ENCODE data around the gene RNF14. TPM values are rescaled to one million over a fixed set of nuclear protein-coding genes. Genes with fewer than 3 reads are reported as not detected.
A peak's percentile ranks its signal among the peaks of the same experiment; 100 is the strongest.

Gene RNF14
- total RNA-seq, 1 experiment from 2014 or later = 20.5 TPM

- no peaks in the 10 kb centered on the region for H3K27me3 Mint-ChIP-seq (ENCODE audit: low read depth)
- no peak for TF ChIP-seq AFF4 (CRISPR knock-in tag; IDR thresholded peaks at IDR 0.05; ENCODE audit: borderline replicate concordance)
- no peak for TF ChIP-seq MXD4 (CRISPR knock-in tag; IDR thresholded peaks at IDR 0.05; ENCODE audit: borderline replicate concordance)
- TF ChIP-seq ATF3 (CRISPR knock-in tag; conservative IDR thresholded peaks at IDR 0.05) = no peak
- no peak for TF ChIP-seq ZNF425 (CRISPR knock-in tag; conservative IDR thresholded peaks at IDR 0.05)
- no peak for TF ChIP-seq ZBTB21 (CRISPR knock-in tag; IDR thresholded peaks at IDR 0.05; ENCODE audit: borderline replicate concordance)
- TF ChIP-seq NR3C1 (CRISPR knock-in tag; conservative IDR thresholded peaks at IDR 0.05; ENCODE audit: low read depth) = no peak
- no peak for TF ChIP-seq ZNF423 (CRISPR knock-in tag; IDR thresholded peaks at IDR 0.05)
- no peak for TF ChIP-seq ZNF138 (CRISPR knock-in tag; conservative IDR thresholded peaks at IDR 0.05)
- TF ChIP-seq FOXP1 (CRISPR knock-in tag; IDR thresholded peaks at IDR 0.05; ENCODE audit: borderline replicate concordance) = no peak
- no peak for TF ChIP-seq CTCF (IDR thresholded peaks at IDR 0.05)
- TF ChIP-seq ZNF219 (CRISPR knock-in tag; IDR thresholded peaks at IDR 0.05; ENCODE audit: borderline replicate concordance) = no peak
- DNase-seq (ENCODE audit: low spot score) = peak; percentile 31
- H3K4me3 Mint-ChIP-seq = no peak within 1 kb of the TSS
- ChIA-PET CTCF (interaction anchor here (0.5 to 7.4 kb wide), 17 partner anchors 11 to 699 kb away, joined by 3 to 136 read pairs (median 5); partner anchors contain the start of genes DELE1, FCHSD1, PCDH1 and RNF14), POLR2A (interaction anchor here (0.8 to 1.1 kb wide), 2 partner anchors 34 to 80 kb away, joined by 3 read pairs; partner anchors contain the start of genes DELE1 and PCDH1)
- peak; percentile 11 for ATAC-seq
- H3K9me3 Mint-ChIP-seq = no peaks in the 10 kb centered on the region
- H3K27ac Mint-ChIP-seq = no peak within 1 kb of the TSS
- H3K36me3 Mint-ChIP-seq = no peaks in the 10 kb centered on the region
- peaks cover 38% of the 10 kb centered on the region for H3K4me1 Mint-ChIP-seq
Measured at GRCh38 chr5:141958113-141958512, 10.8 kb upstream of the RNF14 start, which contains the start of gene PCDH12. PCDH12 (minus strand) TSS chr5:141958202; CDS start chr5:141957851, 351 bp downstream.

GRCh38 chr5:141958546-141959172, 10.2 kb upstream of the RNF14 start:
- CTCF ChIA-PET = interaction anchor here (1.0 to 7.4 kb wide), 15 partner anchors 12 to 308 kb away, joined by 3 to 136 read pairs (median 6); partner anchors contain the start of genes DELE1, FCHSD1, PCDH1 and RNF14
- TF ChIP-seq IRF2 (CRISPR knock-in tag; IDR thresholded peaks at IDR 0.05; ENCODE audit: borderline replicate concordance, low read depth) = no peak
- TF ChIP-seq TEAD1 (CRISPR knock-in tag; IDR thresholded peaks at IDR 0.05) = no peak
- TF ChIP-seq E2F4 (CRISPR knock-in tag; IDR thresholded peaks at IDR 0.05; ENCODE audit: borderline replicate concordance, low read depth) = no peak
- no peak for TF ChIP-seq FOXK1 (CRISPR knock-in tag; IDR thresholded peaks at IDR 0.05)
- POLR2A ChIA-PET = interaction anchor here (0.8 kb wide), 1 partner anchor 35 kb away, joined by 3 read pairs; the partner anchor contains the start of gene DELE1
- DNase-seq (ENCODE audit: low spot score) (no peak), ATAC-seq (no peak)
- H3K27ac Mint-ChIP-seq = no peak overlapping the region
- no peaks in the 10 kb centered on the region for H3K36me3 Mint-ChIP-seq
- peaks cover 38% of the 10 kb centered on the region for H3K4me1 Mint-ChIP-seq
- H3K27me3 Mint-ChIP-seq (ENCODE audit: low read depth) = no peaks in the 10 kb centered on the region
- no peak overlapping the region for H3K4me3 Mint-ChIP-seq
- no peaks in the 10 kb centered on the region for H3K9me3 Mint-ChIP-seq
